HepG2 (cell line): ENCODE measurements around the gene GNPAT. TPM values are rescaled to one million over a fixed set of nuclear protein-coding genes. Genes with fewer than 3 reads are reported as not detected.

Experiments used
- ATAC-seq: fragments of 200-7000 bp; cut with Tn5 transposase; 3 replicates; pipeline ENCODE4 v1.9.1; 2020; ENCODE audit warnings: mild to moderate bottlenecking, moderate library complexity
- BruUV-seq: library from RNA; stranded (reverse); fragments of 400-500 nt; replicated peaks from 2 replicates; lab custom pipeline; 2021; lab: Mats Ljungman, UMichigan
- CTCF ChIA-PET: fragments of 300-600 bp; formaldehyde crosslinking; extraction: SDS; loops from one replicate; lab custom pipeline; 2021; ENCODE audit warnings: low total read pairs, inconsistent platforms, low intra/inter-chr PET ratio; lab: Yijun Ruan, JAX
- POLR2A ChIA-PET: fragments of 350-600 bp; sonication (Branson Sonifier 250); formaldehyde crosslinking; loops from one replicate; lab custom pipeline; 2020; ENCODE audit warnings: antibody characterized with exemption, inconsistent platforms; lab: Yijun Ruan, JAX
- DNase-seq: peaks from one replicate; pipeline ENCODE4 v3.0.0-alpha.2; 2015; ENCODE audit warnings: low spot score
- FAIRE-seq: peaks from 3 replicates; lab custom pipeline; 2011; peaks lifted over from hg19 to GRCh38; lab: Jason Lieb, UNC
- H2AFZ ChIP-seq: one replicate; pipeline ENCODE4 v1.6.1; 2011; ENCODE audit warnings: low read length, inconsistent platforms
- H3K27ac ChIP-seq: fragments of 300-600 bp; 3 replicates; pipeline ENCODE4 v1.8.0; 2011; ENCODE audit warnings: mixed run types, mild to moderate bottlenecking, mixed read lengths, low read length, inconsistent platforms; ENCODE audit not compliant: insufficient read depth; ENCODE audit errors: extremely low read length
- H3K27me3 ChIP-seq, 2 experiments: fragments of 200-600 bp in 1 of 2; 2 replicates in 1 of 2; 3 replicates in 1 of 2; pipeline versions ENCODE4 v1.6.0 to v1.8.0; 2011; ENCODE audit warnings: low read length in 2 of 2, mild to moderate bottlenecking in 2 of 2, moderate library complexity in 2 of 2, inconsistent platforms in 1 of 2; ENCODE audit not compliant: insufficient read depth in 2 of 2, control insufficient read depth in 1 of 2
- H3K36me3 ChIP-seq, 2 experiments: fragments of 200-600 bp in 1 of 2; replicated peaks in 1 of 2; 2 replicates in 1 of 2; 3 replicates in 1 of 2; pipeline versions ENCODE4 v1.5.1 to v1.8.0; 2011; ENCODE audit warnings: low read length in 2 of 2, inconsistent platforms in 1 of 2; ENCODE audit not compliant: insufficient read depth in 2 of 2, control insufficient read depth in 1 of 2
- H3K4me1 ChIP-seq: 2 replicates; pipeline ENCODE4 v1.5.1; 2012; ENCODE audit warnings: low read length, inconsistent platforms; ENCODE audit not compliant: insufficient read depth
- H3K4me2 ChIP-seq: 2 replicates; pipeline ENCODE4 v1.6.0; 2011; ENCODE audit warnings: low read depth, low read length, inconsistent platforms
- H3K4me3 ChIP-seq, 3 experiments: fragments of 200-600 bp in 1 of 3; sonication (generic), shearing (Covaris generic) in 1 of 3; replicated peaks in 1 of 3; 2 replicates each; pipeline ENCODE4 v1.5.1; 2011 to 2016; ENCODE audit warnings: low read length in 3 of 3, inconsistent platforms in 2 of 3, low read depth in 2 of 3, mild to moderate bottlenecking in 2 of 3, control low read depth in 1 of 3, mixed read lengths in 1 of 3; ENCODE audit not compliant: insufficient read depth in 1 of 3
- H3K79me2 ChIP-seq: one replicate; pipeline ENCODE4 v1.6.1; 2011; ENCODE audit warnings: low read length, inconsistent platforms; ENCODE audit not compliant: insufficient read depth
- H3K9ac ChIP-seq: 2 replicates; pipeline ENCODE4 v1.6.0; 2011; ENCODE audit warnings: mild to moderate bottlenecking, low read depth, low read length, inconsistent platforms; ENCODE audit not compliant: insufficient read depth
- H3K9me3 ChIP-seq: 2 replicates; pipeline ENCODE4 v1.5.1; 2012; ENCODE audit warnings: mild to moderate bottlenecking, low read length
- H4K20me1 ChIP-seq: 2 replicates; pipeline ENCODE4 v1.6.0; 2011; ENCODE audit warnings: inconsistent platforms, mild to moderate bottlenecking, low read length, moderate library complexity; ENCODE audit not compliant: insufficient read depth
- ATF7 ChIP-seq, 2 experiments: fragments of 450-650 bp in 1 of 2; sonication (generic) in 1 of 2; formaldehyde crosslinking in 1 of 2; IDR thresholded peaks; 2 replicates each; pipeline versions ENCODE4 v1.4.0 to v1.6.1; 2016 to 2020; ENCODE audit warnings: antibody characterized with exemption in 1 of 2, mild to moderate bottlenecking in 1 of 2, missing genetic modification reagents in 1 of 2
- FOXM1 ChIP-seq: sonication (generic); formaldehyde crosslinking; IDR thresholded peaks from 2 replicates; pipeline ENCODE4 v1.5.0; 2020; ENCODE audit warnings: missing genetic modification reagents
- RNF2 ChIP-seq: fragments of 450-650 bp; conservative IDR thresholded peaks from 2 replicates; pipeline ENCODE4 v1.6.1; 2016; ENCODE audit warnings: low read depth
- WGBS: methylation state at CpG from one replicate; pipeline ENCODE4 v1.1.6; 2017; ENCODE audit warnings: low lambda C conversion rate; 5-methylcytosine and 5-hydroxymethylcytosine counted together
- in situ Hi-C: cut with HindIII; loops from 2 replicates; pipeline ENCODE4 v1.10.0; 2017; ENCODE audit warnings: low pct_unique_long_range_greater_than_20kb; ENCODE audit not compliant: extremely low pct_ligation_motif_present
- intact Hi-C: fragments of 100-400 bp; cut with micrococcal nuclease; formaldehyde crosslinking; loops from one replicate; pipeline ENCODE4 v1.10.0; 2022; ENCODE audit not compliant: unreplicated experiment
- polyA plus RNA-seq, 8 experiments: library from polyadenylated mRNA; depleted of rRNA in 3 of 8; stranded (reverse) in 7 of 8; unstranded in 1 of 8; fragments of >200 nt; fragmentation: Illumina TruSeq in 4 of 8; extraction: Trizol in 4 of 8; gene quantifications; 2 replicates each; pipeline versions ENCODE4 v1.2.1 to v1.2.3, GENCODE V29; 2011 to 2016; ENCODE audit warnings: low read depth in 4 of 8, missing spikeins in 1 of 8, mixed read lengths in 1 of 8; ENCODE audit not compliant: insufficient read depth in 1 of 8
- total RNA-seq, 5 experiments: library from RNA; depleted of rRNA; stranded (reverse); fragments of >200 nt; fragmentation: Illumina TruSeq; extraction: Trizol; gene quantifications; 2 replicates each; pipeline ENCODE4 v1.2.3, GENCODE V29; 2016; ENCODE audit warnings: low read depth in 1 of 5
- TF ChIP-seq, protein P1 (sequence below): sonication (generic); formaldehyde crosslinking; IDR thresholded peaks from 2 replicates; pipeline ENCODE4 v1.4.0; 2020; ENCODE audit warnings: missing genetic modification reagents, mild to moderate bottlenecking, borderline replicate concordance
- TF ChIP-seq, protein P2 (sequence below), 2 experiments: fragments of 450-650 bp in 1 of 2; sonication (generic) in 1 of 2; formaldehyde crosslinking; IDR thresholded peaks; 2 replicates each; pipeline versions ENCODE4 v1.5.0 to v1.8.0; 2020 to 2022; ENCODE audit warnings: mild to moderate bottlenecking in 1 of 2, missing genetic modification reagents in 1 of 2

The GNPAT gene
- total and polyA plus RNA-seq, 2 of the 13 experiments (the other 11 are each of a cell fraction or from before 2014, with no cell fraction given): 58.3 to 114 TPM

DNA sequence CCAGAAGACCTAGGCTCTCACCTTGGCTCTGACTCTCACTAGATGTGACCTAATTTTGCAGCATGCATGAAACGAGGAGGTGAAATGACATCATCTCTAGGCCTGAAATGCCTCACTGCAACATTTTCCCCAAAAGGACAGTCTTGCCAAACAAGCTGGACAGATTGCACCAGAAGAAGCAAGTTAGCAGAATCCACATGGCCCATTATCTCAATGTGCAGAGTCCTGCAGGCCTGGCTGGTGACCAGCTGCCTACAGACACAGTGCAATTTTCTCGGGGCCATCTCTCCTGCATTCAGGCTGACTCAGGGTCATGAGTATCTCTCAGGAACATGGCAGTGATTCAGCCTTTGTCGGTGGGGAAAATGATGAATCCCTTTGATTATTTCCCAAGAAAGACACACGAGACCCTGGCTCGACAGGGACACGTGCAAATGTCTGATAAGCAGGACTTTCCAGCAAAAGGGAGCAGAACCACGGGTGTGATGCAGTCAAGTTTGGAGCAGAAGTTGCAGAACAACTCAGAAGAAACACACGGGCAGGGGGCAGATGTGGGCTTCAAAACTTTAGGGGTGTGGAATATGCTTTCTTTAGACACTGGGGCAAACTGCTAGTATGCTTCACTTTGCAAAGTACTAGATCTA lies 40.5 kb upstream of the GNPAT start:
- intact Hi-C loops (no loop called here), in situ Hi-C loops (loop anchor here (25.0 kb wide), 2 partner anchors 413 to 563 kb away; partner anchors contain the start of gene COG2)
- H2AFZ ChIP-seq: no peak overlapping the region
- no peaks in the 10 kb centered on the region for H3K79me2 ChIP-seq
- H3K4me3 ChIP-seq: no peak overlapping the region
- peak; percentile 80 for TF ChIP-seq ATF7 (IDR thresholded peaks at IDR 0.05)
- no peak for TF ChIP-seq ATF7 (CRISPR knock-in tag; IDR thresholded peaks at IDR 0.05)
- TF ChIP-seq, protein P1, sequence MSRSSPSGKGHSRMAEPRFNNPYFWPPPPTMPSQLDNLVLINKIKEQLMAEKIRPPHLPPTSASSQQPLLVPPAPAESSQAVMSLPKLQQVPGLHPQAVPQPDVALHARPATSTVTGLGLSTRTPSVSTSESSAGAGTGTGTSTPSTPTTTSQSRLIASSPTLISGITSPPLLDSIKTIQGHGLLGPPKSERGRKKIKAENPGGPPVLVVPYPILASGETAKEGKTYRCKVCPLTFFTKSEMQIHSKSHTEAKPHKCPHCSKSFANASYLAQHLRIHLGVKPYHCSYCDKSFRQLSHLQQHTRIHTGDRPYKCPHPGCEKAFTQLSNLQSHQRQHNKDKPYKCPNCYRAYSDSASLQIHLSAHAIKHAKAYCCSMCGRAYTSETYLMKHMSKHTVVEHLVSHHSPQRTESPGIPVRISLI (CRISPR knock-in tag): no peak
- no peak for TF ChIP-seq FOXM1 (CRISPR knock-in tag)
- no peak for TF ChIP-seq RNF2
- TF ChIP-seq, protein P2, sequence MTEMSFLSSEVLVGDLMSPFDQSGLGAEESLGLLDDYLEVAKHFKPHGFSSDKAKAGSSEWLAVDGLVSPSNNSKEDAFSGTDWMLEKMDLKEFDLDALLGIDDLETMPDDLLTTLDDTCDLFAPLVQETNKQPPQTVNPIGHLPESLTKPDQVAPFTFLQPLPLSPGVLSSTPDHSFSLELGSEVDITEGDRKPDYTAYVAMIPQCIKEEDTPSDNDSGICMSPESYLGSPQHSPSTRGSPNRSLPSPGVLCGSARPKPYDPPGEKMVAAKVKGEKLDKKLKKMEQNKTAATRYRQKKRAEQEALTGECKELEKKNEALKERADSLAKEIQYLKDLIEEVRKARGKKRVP (CRISPR knock-in tag; IDR thresholded peaks at IDR 0.05): peak in 1 of 2 experiments; percentile 88; a peak in 2 of 4 replicates
- ChIA-PET POLR2A (no interaction called here), CTCF (no interaction called here)
- peaks cover 49% of the 10 kb centered on the region for H3K4me1 ChIP-seq
- 3% methylated on average over 8 of the region's 8 CpGs for WGBS
- H3K36me3 ChIP-seq: no peaks in the 10 kb centered on the region
- H3K9me3 ChIP-seq: no peaks in the 10 kb centered on the region
- DNase-seq: no peak
- peak; percentile 49 for ATAC-seq
- no peak overlapping the region for H3K9ac ChIP-seq
- peaks cover 3 to 54% of the 10 kb centered on the region in 2 experiments; a peak in 3 of 5 replicates for H3K27me3 ChIP-seq
- no peaks in the 10 kb centered on the region for H4K20me1 ChIP-seq
- H3K4me2 ChIP-seq: no peak overlapping the region
- H3K27ac ChIP-seq: no peak overlapping the region
- no TSS peak for BruUV-seq
- no peak for FAIRE-seq
